Sigmoid colon (tissue), 4 donors: Measurements from ENCODE around the gene PNISR.
"Not testable (repeated sequence)": the region's sequence is repeated elsewhere in the genome, so short reads cannot be mapped to it uniquely, and the experiment has no call there.

Experiments
- EP300 ChIP-seq, 4 donors: sonication (generic); formaldehyde crosslinking; IDR thresholded peaks; one replicate each; pipeline ENCODE4 v1.6.1; 2017; ENCODE audit warnings: antibody characterized with exemption in 4 of 4
- POLR2A ChIP-seq, 2 donors: fragments of 450-650 bp; IDR thresholded peaks; one replicate each; pipeline ENCODE4 v1.6.1; 2016; ENCODE audit warnings: antibody characterized with exemption in 2 of 2, mild to moderate bottlenecking in 2 of 2, moderate library complexity in 2 of 2
- POLR2AphosphoS5 ChIP-seq, 4 donors: sonication (generic); formaldehyde crosslinking; IDR thresholded peaks; one replicate each; pipeline ENCODE4 v1.6.1; 2017; ENCODE audit warnings: antibody characterized with exemption in 4 of 4
- TF ChIP-seq, protein P1 (sequence below), 4 experiments: fragments of 450-650 bp in 3 of 4; fragments of 200-600 bp in 1 of 4; IDR thresholded peaks; one replicate each; pipeline ENCODE4 v1.5.1; 2016 to 2019; ENCODE audit warnings: antibody characterized with exemption in 4 of 4, mild to moderate bottlenecking in 3 of 4, moderate library complexity in 2 of 4

DNA sequence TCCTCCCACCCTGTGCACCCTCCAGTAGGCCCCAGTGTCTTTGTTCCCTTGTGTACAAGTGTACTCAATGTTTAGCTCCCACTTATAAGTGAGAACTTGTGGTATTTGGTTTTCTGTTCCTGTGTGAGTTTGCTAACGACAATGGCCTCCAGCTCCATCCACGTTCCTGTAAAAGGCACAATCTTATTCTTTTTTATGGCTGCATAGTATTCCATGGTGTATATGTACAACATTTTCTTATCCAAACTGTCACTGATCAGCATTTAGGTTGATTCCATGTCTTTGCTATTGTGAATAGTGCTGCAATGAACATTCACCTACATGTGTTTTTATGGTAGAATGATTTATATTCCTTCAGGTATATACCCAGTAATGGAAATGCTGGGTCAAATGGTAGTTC, 34.0 kb upstream of the PNISR start:
- not testable (repeated sequence) for TF ChIP-seq POLR2A, POLR2AphosphoS5, EP300 (IDR thresholded peaks at IDR 0.05)
- TF ChIP-seq, protein P1, sequence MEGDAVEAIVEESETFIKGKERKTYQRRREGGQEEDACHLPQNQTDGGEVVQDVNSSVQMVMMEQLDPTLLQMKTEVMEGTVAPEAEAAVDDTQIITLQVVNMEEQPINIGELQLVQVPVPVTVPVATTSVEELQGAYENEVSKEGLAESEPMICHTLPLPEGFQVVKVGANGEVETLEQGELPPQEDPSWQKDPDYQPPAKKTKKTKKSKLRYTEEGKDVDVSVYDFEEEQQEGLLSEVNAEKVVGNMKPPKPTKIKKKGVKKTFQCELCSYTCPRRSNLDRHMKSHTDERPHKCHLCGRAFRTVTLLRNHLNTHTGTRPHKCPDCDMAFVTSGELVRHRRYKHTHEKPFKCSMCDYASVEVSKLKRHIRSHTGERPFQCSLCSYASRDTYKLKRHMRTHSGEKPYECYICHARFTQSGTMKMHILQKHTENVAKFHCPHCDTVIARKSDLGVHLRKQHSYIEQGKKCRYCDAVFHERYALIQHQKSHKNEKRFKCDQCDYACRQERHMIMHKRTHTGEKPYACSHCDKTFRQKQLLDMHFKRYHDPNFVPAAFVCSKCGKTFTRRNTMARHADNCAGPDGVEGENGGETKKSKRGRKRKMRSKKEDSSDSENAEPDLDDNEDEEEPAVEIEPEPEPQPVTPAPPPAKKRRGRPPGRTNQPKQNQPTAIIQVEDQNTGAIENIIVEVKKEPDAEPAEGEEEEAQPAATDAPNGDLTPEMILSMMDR (IDR thresholded peaks at IDR 0.05): not testable (repeated sequence)
